DOHH2 (cell line): ENCODE results near the gene TNNT2.

Source experiments
- H3F3A ChIP-seq: fragments of 200-600 bp; sonication (generic), shearing (Covaris generic); 2 replicates; pipeline ENCODE4 v1.6.0; 2016; ENCODE audit warnings: antibody characterized with exemption, mild to moderate bottlenecking; ENCODE audit not compliant: control insufficient read depth, insufficient read depth
- H3K27ac ChIP-seq: fragments of 200-600 bp; sonication (generic); 2 replicates; pipeline ENCODE4 v1.5.1; 2014; ENCODE audit warnings: low read depth, mild to moderate bottlenecking, low read length, moderate library complexity
- H3K27me3 ChIP-seq: fragments of 200-600 bp; sonication (generic); 2 replicates; pipeline ENCODE4 v1.6.1; 2014; ENCODE audit warnings: mild to moderate bottlenecking, low read length, mixed read lengths; ENCODE audit not compliant: control insufficient read depth
- H3K36me3 ChIP-seq: fragments of 200-600 bp; sonication (generic); 2 replicates; pipeline ENCODE4 v1.6.1; 2014; ENCODE audit warnings: mild to moderate bottlenecking, low read length, moderate library complexity, mixed read lengths; ENCODE audit not compliant: control insufficient read depth
- H3K4me1 ChIP-seq: fragments of 200-600 bp; sonication (generic); 2 replicates; pipeline ENCODE4 v1.6.1; 2014; ENCODE audit warnings: mild to moderate bottlenecking, low read length, mixed read lengths; ENCODE audit not compliant: control insufficient read depth
- H3K4me2 ChIP-seq: fragments of 200-600 bp; sonication (generic); 2 replicates; pipeline ENCODE4 v1.6.0; 2014; ENCODE audit warnings: mild to moderate bottlenecking, low read length, moderate library complexity
- H3K4me3 ChIP-seq: fragments of 200-600 bp; sonication (generic); 2 replicates; pipeline ENCODE4 v1.5.1; 2014; ENCODE audit warnings: mild to moderate bottlenecking, low read length, mixed read lengths
- H3K79me2 ChIP-seq: fragments of 200-600 bp; sonication (generic); 2 replicates; pipeline ENCODE4 v1.6.1; 2014; ENCODE audit warnings: mild to moderate bottlenecking, low read length, mixed read lengths; ENCODE audit not compliant: control insufficient read depth
- H3K9me2 ChIP-seq: fragments of 200-600 bp; sonication (generic); replicated peaks from 2 replicates; pipeline ENCODE4 v1.6.1; 2014; ENCODE audit warnings: mild to moderate bottlenecking, low read length, mixed read lengths; ENCODE audit not compliant: control insufficient read depth
- H3K9me3 ChIP-seq: fragments of 200-600 bp; sonication (generic); 2 replicates; pipeline ENCODE4 v1.6.1; 2014; ENCODE audit warnings: antibody characterized with exemption, low read length, mixed read lengths; ENCODE audit not compliant: control insufficient read depth, insufficient read depth
- H4K20me1 ChIP-seq: fragments of 200-600 bp; sonication (generic); 2 replicates; pipeline ENCODE4 v1.6.0; 2014; ENCODE audit warnings: low read depth, mild to moderate bottlenecking, antibody characterized with exemption, low read length, moderate library complexity; ENCODE audit not compliant: control insufficient read depth, insufficient read depth
- CTCF ChIP-seq: fragments of 200-600 bp; sonication (generic); IDR thresholded peaks from one replicate; pipeline ENCODE4 v1.5.1; 2014; ENCODE audit warnings: antibody characterized with exemption, mild to moderate bottlenecking, low read depth, low read length; ENCODE audit not compliant: poor library complexity, severe bottlenecking
- EZH2phosphoT487 ChIP-seq: fragments of 200-600 bp; sonication (generic); IDR thresholded peaks from 2 replicates; pipeline ENCODE4 v1.6.1; 2017; ENCODE audit warnings: borderline replicate concordance, mild to moderate bottlenecking, antibody characterized with exemption, low read length, moderate library complexity, mixed read lengths

TNNT2 gene

GRCh38 chr1:201329286-201329685 is 48.2 kb downstream of the TNNT2 start:
- Histone ChIP-seq H3F3A (no peaks in the 10 kb centered on the region), H3K27ac (no peak overlapping the region), H4K20me1 (no peaks in the 10 kb centered on the region), H3K4me3 (no peak overlapping the region), H3K27me3 (no peaks in the 10 kb centered on the region), H3K4me1 (no peaks in the 10 kb centered on the region), H3K9me3 (no peaks in the 10 kb centered on the region), H3K4me2 (no peak overlapping the region), H3K36me3 (no peaks in the 10 kb centered on the region), H3K79me2 (no peaks in the 10 kb centered on the region), H3K9me2 (no peaks in the 10 kb centered on the region)
- no peak for TF ChIP-seq EZH2phosphoT487
- no peak for TF ChIP-seq CTCF

DNA sequence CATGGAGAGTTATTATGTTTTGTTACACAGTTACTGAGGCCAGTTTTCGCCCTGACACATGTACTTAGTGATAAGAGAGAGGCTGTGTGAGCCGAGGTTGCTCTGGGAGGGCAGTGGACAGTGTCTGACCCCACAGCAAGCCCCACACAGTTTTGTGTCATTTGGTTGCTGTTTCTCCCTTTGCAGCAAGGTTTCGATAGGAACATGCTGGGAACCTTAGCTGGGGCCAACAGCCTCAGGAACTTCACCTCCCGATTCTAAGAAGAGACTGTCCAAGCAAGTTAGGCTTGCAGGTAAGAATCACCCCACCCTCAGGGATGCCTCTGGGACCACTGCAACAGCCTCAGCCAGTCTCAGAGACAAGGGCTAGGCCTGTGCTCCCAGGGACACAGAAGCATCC is 48.9 kb downstream of the TNNT2 start:
- H3F3A ChIP-seq, result no peaks in the 10 kb centered on the region
- no peaks in the 10 kb centered on the region for H4K20me1 ChIP-seq
- H3K27ac ChIP-seq, result no peak overlapping the region
- TF ChIP-seq EZH2phosphoT487, result no peak
- no peak for TF ChIP-seq CTCF
- H3K4me3 ChIP-seq, result no peak overlapping the region
- no peaks in the 10 kb centered on the region for H3K36me3 ChIP-seq
- no peaks in the 10 kb centered on the region for H3K9me2 ChIP-seq
- no peaks in the 10 kb centered on the region for H3K27me3 ChIP-seq
- H3K4me2 ChIP-seq, result no peak overlapping the region
- H3K79me2 ChIP-seq, result no peaks in the 10 kb centered on the region
- H3K9me3 ChIP-seq, result no peaks in the 10 kb centered on the region
- H3K4me1 ChIP-seq, result no peaks in the 10 kb centered on the region

DNA sequence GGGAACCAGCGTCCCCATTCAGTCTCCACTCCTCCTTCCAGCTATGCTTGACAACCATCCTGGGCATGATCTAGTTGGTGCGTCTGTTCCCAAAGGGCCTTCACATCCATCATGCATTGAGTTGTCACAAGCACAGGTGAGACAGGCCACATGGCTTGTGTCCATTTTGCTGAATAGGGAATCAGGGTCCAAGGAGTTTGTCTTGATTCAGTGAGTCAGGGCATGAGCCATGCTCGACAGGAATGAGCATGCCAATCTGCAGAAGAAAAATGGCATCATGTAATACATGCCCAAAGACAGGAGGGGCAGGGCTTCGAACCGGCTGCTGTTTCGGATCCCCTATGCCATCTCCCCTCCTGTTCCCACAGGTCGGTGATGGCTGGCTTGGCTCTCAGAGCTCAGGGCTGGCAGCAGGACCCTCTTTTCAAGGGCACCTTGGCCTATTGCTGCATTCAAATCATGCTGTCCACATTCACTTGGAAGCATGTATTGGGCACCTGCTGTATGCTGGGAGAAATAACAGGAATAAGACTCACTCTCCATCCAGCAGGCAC is 49.7 kb downstream of the TNNT2 start:
- H3K4me1 ChIP-seq, result no peaks in the 10 kb centered on the region
- H3K27ac ChIP-seq, result no peak overlapping the region
- no peak overlapping the region for H3K4me2 ChIP-seq
- no peaks in the 10 kb centered on the region for H3K9me2 ChIP-seq
- H3K4me3 ChIP-seq, result no peak overlapping the region
- no peaks in the 10 kb centered on the region for H3K9me3 ChIP-seq
- no peaks in the 10 kb centered on the region for H3K27me3 ChIP-seq
- TF ChIP-seq EZH2phosphoT487 (no peak), CTCF (no peak)
- no peaks in the 10 kb centered on the region for H3K36me3 ChIP-seq
- H3F3A ChIP-seq, result no peaks in the 10 kb centered on the region
- no peaks in the 10 kb centered on the region for H4K20me1 ChIP-seq
- no peaks in the 10 kb centered on the region for H3K79me2 ChIP-seq
